ENCODE data around the gene NTMT1.

DNA sequence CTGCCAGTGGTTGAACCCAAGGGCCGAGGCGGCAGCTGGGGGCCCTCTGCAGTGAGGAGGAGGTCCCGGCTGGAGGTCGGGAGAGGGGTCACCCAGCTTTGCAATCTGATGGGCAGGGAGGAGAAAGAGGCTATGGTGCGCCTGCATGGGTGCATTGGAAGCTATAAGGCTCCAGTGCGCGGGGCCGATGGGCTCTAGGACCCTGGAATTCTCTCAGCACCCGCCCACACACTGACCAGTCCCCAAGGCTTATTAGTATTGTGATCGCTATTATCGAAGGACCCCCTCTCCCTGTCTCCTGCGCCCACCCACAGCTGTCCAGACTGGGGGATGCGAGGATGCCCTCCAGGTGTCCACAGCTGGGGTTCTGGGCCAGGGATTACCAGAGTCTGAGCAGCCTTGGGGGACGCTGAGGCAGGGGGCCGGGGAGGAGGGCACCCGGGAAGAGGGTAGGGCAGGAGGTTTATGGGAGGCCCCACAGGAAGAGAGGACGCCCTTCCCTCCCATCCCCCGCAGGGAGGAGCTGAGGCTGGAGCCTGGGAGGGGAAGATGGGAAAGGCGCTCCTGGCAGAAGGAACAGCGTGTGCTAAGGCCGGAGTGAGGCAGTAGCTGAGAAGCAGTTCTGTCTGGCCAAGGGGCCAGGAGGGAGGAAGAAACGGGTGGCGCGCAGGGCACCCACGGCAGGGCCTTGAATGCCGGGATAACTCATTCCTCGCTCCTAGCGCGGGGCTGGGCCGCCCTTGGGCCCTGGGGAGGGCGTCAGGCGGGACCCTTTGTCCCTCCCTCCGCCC is 29.2 kb upstream of the NTMT1 start:
- TF ChIP-seq CTCF (IDR thresholded peaks at IDR 0.05; ENCODE audit: poor library complexity) (no peak), EZH2 (IDR thresholded peaks at IDR 0.05; ENCODE audit: borderline replicate concordance) (no peak)

All from hepatocyte (in vitro differentiated cells).